Measurements from ENCODE around the gene PTPRG.

PTPRG gene

GRCh38 chr3:61796911-61797310, 235.5 kb downstream of the PTPRG start:
- Histone ChIP-seq H3K9me3 (ENCODE audit: insufficient read depth, low read depth, low read length) (no peaks in the 10 kb centered on the region), H3K9ac (ENCODE audit: low read depth, low read length) (no peak overlapping the region), H3K27me3 (ENCODE audit: insufficient read depth, low read length) (no peaks in the 10 kb centered on the region), H3K4me3 (ENCODE audit: low read length) (no peak overlapping the region), H3K4me1 (ENCODE audit: insufficient read depth, low read length) (peaks cover 23% of the 10 kb centered on the region), H3K27ac (ENCODE audit: low read length) (no peak overlapping the region), H3K36me3 (ENCODE audit: insufficient read depth, low read depth, low read length) (no peaks in the 10 kb centered on the region)

- Histone ChIP-seq H3K9ac (ENCODE audit: low read depth, low read length) (no peak overlapping the region), H3K36me3 (ENCODE audit: insufficient read depth, low read depth, low read length) (peaks cover 4% of the 10 kb centered on the region; the same call in 1 of the 2 replicates), H3K9me3 (ENCODE audit: insufficient read depth, low read depth, low read length) (no peaks in the 10 kb centered on the region), H3K27me3 (ENCODE audit: insufficient read depth, low read length) (no peaks in the 10 kb centered on the region), H3K4me1 (ENCODE audit: insufficient read depth, low read length) (peaks cover 15% of the 10 kb centered on the region), H3K27ac (ENCODE audit: low read length) (no peak overlapping the region), H3K4me3 (ENCODE audit: low read length) (no peak overlapping the region)
Observed at GRCh38 chr3:61802772-61803171, 241.4 kb downstream of the PTPRG start.

- Histone ChIP-seq H3K36me3 (ENCODE audit: insufficient read depth, low read depth, low read length) (peaks cover 4% of the 10 kb centered on the region; the same call in 1 of the 2 replicates), H3K4me3 (ENCODE audit: low read length) (no peak overlapping the region), H3K4me1 (ENCODE audit: insufficient read depth, low read length) (peaks cover 18% of the 10 kb centered on the region), H3K27ac (ENCODE audit: low read length) (no peak overlapping the region), H3K9me3 (ENCODE audit: insufficient read depth, low read depth, low read length) (no peaks in the 10 kb centered on the region), H3K9ac (ENCODE audit: low read depth, low read length) (no peak overlapping the region), H3K27me3 (ENCODE audit: insufficient read depth, low read length) (no peaks in the 10 kb centered on the region)
Observed at GRCh38 chr3:61803983-61804382, 242.6 kb downstream of the PTPRG start.

- no peaks in the 10 kb centered on the region for H3K27me3 ChIP-seq (ENCODE audit: insufficient read depth, low read length)
- peaks cover 22% of the 10 kb centered on the region for H3K4me1 ChIP-seq (ENCODE audit: insufficient read depth, low read length)
- no peak overlapping the region for H3K27ac ChIP-seq (ENCODE audit: low read length)
- peaks cover 4% of the 10 kb centered on the region; the same call in 1 of the 2 replicates for H3K36me3 ChIP-seq (ENCODE audit: insufficient read depth, low read depth, low read length)
- H3K4me3 ChIP-seq (ENCODE audit: low read length), result no peak overlapping the region
- H3K9me3 ChIP-seq (ENCODE audit: insufficient read depth, low read depth, low read length), result no peaks in the 10 kb centered on the region
- H3K9ac ChIP-seq (ENCODE audit: low read depth, low read length), result no peak overlapping the region
Observed at GRCh38 chr3:61804782-61805181, 243.4 kb downstream of the PTPRG start.

GRCh38 chr3:61805510-61806080, 244.2 kb downstream of the PTPRG start:
- no peaks in the 10 kb centered on the region for H3K27me3 ChIP-seq (ENCODE audit: insufficient read depth, low read length)

GRCh38 chr3:61806810-61807209, 245.4 kb downstream of the PTPRG start:
- no peak overlapping the region for H3K9ac ChIP-seq (ENCODE audit: low read depth, low read length)
- H3K36me3 ChIP-seq (ENCODE audit: insufficient read depth, low read depth, low read length), result peaks cover 4% of the 10 kb centered on the region; the same call in 1 of the 2 replicates
- peaks cover 28% of the 10 kb centered on the region for H3K4me1 ChIP-seq (ENCODE audit: insufficient read depth, low read length)
- no peak overlapping the region for H3K27ac ChIP-seq (ENCODE audit: low read length)
- H3K9me3 ChIP-seq (ENCODE audit: insufficient read depth, low read depth, low read length), result no peaks in the 10 kb centered on the region
- H3K27me3 ChIP-seq (ENCODE audit: insufficient read depth, low read length), result no peaks in the 10 kb centered on the region
- no peak overlapping the region for H3K4me3 ChIP-seq (ENCODE audit: low read length)

More at GRCh38 chr3:61805510-61806080, 244.2 kb downstream of the PTPRG start:
- no peak overlapping the region for H3K9ac ChIP-seq (ENCODE audit: low read depth, low read length)
- no peak overlapping the region for H3K4me3 ChIP-seq (ENCODE audit: low read length)
- peaks cover 4% of the 10 kb centered on the region; the same call in 1 of the 2 replicates for H3K36me3 ChIP-seq (ENCODE audit: insufficient read depth, low read depth, low read length)
- H3K9me3 ChIP-seq (ENCODE audit: insufficient read depth, low read depth, low read length), result no peaks in the 10 kb centered on the region
- peaks cover 25% of the 10 kb centered on the region for H3K4me1 ChIP-seq (ENCODE audit: insufficient read depth, low read length)
- no peak overlapping the region for H3K27ac ChIP-seq (ENCODE audit: low read length)

- Histone ChIP-seq H3K36me3 (ENCODE audit: insufficient read depth, low read depth, low read length) (no peaks in the 10 kb centered on the region), H3K9me3 (ENCODE audit: insufficient read depth, low read depth, low read length) (no peaks in the 10 kb centered on the region), H3K9ac (ENCODE audit: low read depth, low read length) (no peak overlapping the region), H3K4me1 (ENCODE audit: insufficient read depth, low read length) (peaks cover 38% of the 10 kb centered on the region), H3K27ac (ENCODE audit: low read length) (no peak overlapping the region), H3K4me3 (ENCODE audit: low read length) (no peak overlapping the region), H3K27me3 (ENCODE audit: insufficient read depth, low read length) (no peaks in the 10 kb centered on the region)
Observed at GRCh38 chr3:61807865-61808276, 246.5 kb downstream of the PTPRG start.

- Histone ChIP-seq H3K36me3 (ENCODE audit: insufficient read depth, low read depth, low read length) (no peaks in the 10 kb centered on the region), H3K27ac (ENCODE audit: low read length) (no peak overlapping the region), H3K4me1 (ENCODE audit: insufficient read depth, low read length) (peaks cover 39% of the 10 kb centered on the region), H3K4me3 (ENCODE audit: low read length) (no peak overlapping the region), H3K9me3 (ENCODE audit: insufficient read depth, low read depth, low read length) (no peaks in the 10 kb centered on the region), H3K27me3 (ENCODE audit: insufficient read depth, low read length) (no peaks in the 10 kb centered on the region), H3K9ac (ENCODE audit: low read depth, low read length) (no peak overlapping the region)
Observed at GRCh38 chr3:61808526-61808925, 247.2 kb downstream of the PTPRG start.

GRCh38 chr3:61808999-61809398, 247.6 kb downstream of the PTPRG start:
- H3K4me3 ChIP-seq (ENCODE audit: low read length), result no peak overlapping the region
- H3K4me1 ChIP-seq (ENCODE audit: insufficient read depth, low read length), result peaks cover 39% of the 10 kb centered on the region
- no peak overlapping the region for H3K27ac ChIP-seq (ENCODE audit: low read length)
- no peaks in the 10 kb centered on the region for H3K36me3 ChIP-seq (ENCODE audit: insufficient read depth, low read depth, low read length)
- H3K9me3 ChIP-seq (ENCODE audit: insufficient read depth, low read depth, low read length), result no peaks in the 10 kb centered on the region
- H3K9ac ChIP-seq (ENCODE audit: low read depth, low read length), result no peak overlapping the region
- no peaks in the 10 kb centered on the region for H3K27me3 ChIP-seq (ENCODE audit: insufficient read depth, low read length)

- Histone ChIP-seq H3K4me3 (ENCODE audit: low read length) (no peak overlapping the region), H3K9me3 (ENCODE audit: insufficient read depth, low read depth, low read length) (no peaks in the 10 kb centered on the region), H3K9ac (ENCODE audit: low read depth, low read length) (no peak overlapping the region), H3K4me1 (ENCODE audit: insufficient read depth, low read length) (peaks cover 43% of the 10 kb centered on the region), H3K36me3 (ENCODE audit: insufficient read depth, low read depth, low read length) (no peaks in the 10 kb centered on the region), H3K27ac (ENCODE audit: low read length) (no peak overlapping the region), H3K27me3 (ENCODE audit: insufficient read depth, low read length) (no peaks in the 10 kb centered on the region)
Observed at GRCh38 chr3:61809879-61810278, 248.5 kb downstream of the PTPRG start.

- no peaks in the 10 kb centered on the region for H3K27me3 ChIP-seq (ENCODE audit: insufficient read depth, low read length)
- no peak overlapping the region for H3K27ac ChIP-seq (ENCODE audit: low read length)
- no peaks in the 10 kb centered on the region for H3K36me3 ChIP-seq (ENCODE audit: insufficient read depth, low read depth, low read length)
- H3K9ac ChIP-seq (ENCODE audit: low read depth, low read length), result no peak overlapping the region
- H3K9me3 ChIP-seq (ENCODE audit: insufficient read depth, low read depth, low read length), result no peaks in the 10 kb centered on the region
- no peak overlapping the region for H3K4me3 ChIP-seq (ENCODE audit: low read length)
- H3K4me1 ChIP-seq (ENCODE audit: insufficient read depth, low read length), result peaks cover 43% of the 10 kb centered on the region
Observed at GRCh38 chr3:61810953-61811497, 249.7 kb downstream of the PTPRG start.

- H3K27ac ChIP-seq (ENCODE audit: low read length), result no peak overlapping the region
- no peaks in the 10 kb centered on the region for H3K27me3 ChIP-seq (ENCODE audit: insufficient read depth, low read length)
- no peaks in the 10 kb centered on the region for H3K36me3 ChIP-seq (ENCODE audit: insufficient read depth, low read depth, low read length)
- no peak overlapping the region for H3K4me3 ChIP-seq (ENCODE audit: low read length)
- H3K9ac ChIP-seq (ENCODE audit: low read depth, low read length), result no peak overlapping the region
- H3K9me3 ChIP-seq (ENCODE audit: insufficient read depth, low read depth, low read length), result no peaks in the 10 kb centered on the region
- H3K4me1 ChIP-seq (ENCODE audit: insufficient read depth, low read length), result peaks cover 43% of the 10 kb centered on the region
Observed at GRCh38 chr3:61811652-61812051, 250.3 kb downstream of the PTPRG start.

Data from iPS-20b (cell line).